HCT116 (cell line): ENCODE data around the gene AGK.

Experiments
- ATF3 ChIP-seq: IDR thresholded peaks from 2 replicates; pipeline ENCODE4 v1.6.1; 2012
- CEBPB ChIP-seq: IDR thresholded peaks from 2 replicates; pipeline ENCODE4 v1.6.1; 2012; ENCODE audit warnings: low read depth
- CTCF ChIP-seq, 3 experiments: fragments of 200-600 bp in 1 of 3; sonication (generic) in 1 of 3; IDR thresholded peaks in 2 of 3; conservative IDR thresholded peaks in 1 of 3; 2 replicates each; pipeline ENCODE4 v1.5.1; 2012 to 2017; ENCODE audit warnings: low read depth in 2 of 3, low read length in 2 of 3, antibody characterized with exemption in 1 of 3, borderline replicate concordance in 1 of 3, control low read depth in 1 of 3, mild to moderate bottlenecking in 1 of 3, mixed read lengths in 1 of 3, mixed run types in 1 of 3, moderate library complexity in 1 of 3; ENCODE audit not compliant: insufficient read depth in 1 of 3
- ELF1 ChIP-seq: IDR thresholded peaks from 2 replicates; pipeline ENCODE4 v1.6.1; 2012; ENCODE audit warnings: low read depth, borderline replicate concordance
- EZH2 ChIP-seq: fragments of 200-600 bp; sonication (generic); IDR thresholded peaks from 2 replicates; pipeline ENCODE4 v1.6.1; 2017; ENCODE audit warnings: antibody characterized with exemption, mixed run types
- EZH2phosphoT487 ChIP-seq: fragments of 200-600 bp; IDR thresholded peaks from 2 replicates; pipeline ENCODE4 v1.6.1; 2018; ENCODE audit warnings: antibody characterized with exemption, borderline replicate concordance
- POLR2A ChIP-seq: IDR thresholded peaks from 2 replicates; pipeline ENCODE4 v1.7.0; 2011; ENCODE audit warnings: borderline replicate concordance; ENCODE audit not compliant: insufficient read depth, insufficient read length; ENCODE audit errors: extremely low read depth
- REST ChIP-seq: IDR thresholded peaks from 2 replicates; pipeline ENCODE4 v1.6.1; 2012; ENCODE audit warnings: low read depth
- SRF ChIP-seq: IDR thresholded peaks from 2 replicates; pipeline ENCODE4 v1.6.1; 2012; ENCODE audit warnings: low read depth
- TCF7L2 ChIP-seq: IDR thresholded peaks from 2 replicates; pipeline ENCODE4 v1.7.0; 2011; ENCODE audit warnings: borderline replicate concordance, inconsistent platforms; ENCODE audit not compliant: insufficient read depth, insufficient read length; ENCODE audit errors: extremely low read depth
- ZBTB33 ChIP-seq: IDR thresholded peaks from 2 replicates; pipeline ENCODE4 v1.6.1; 2011; ENCODE audit warnings: mild to moderate bottlenecking, low read length, moderate library complexity; ENCODE audit not compliant: insufficient replicate concordance; ENCODE audit errors: extremely low read depth
- ZNF274 ChIP-seq: fragments of 200-500 bp; sonication (Bioruptor generic); IDR thresholded peaks from 2 replicates; pipeline ENCODE4 v1.6.1; 2014; ENCODE audit warnings: mild to moderate bottlenecking, low read depth, low read length, inconsistent platforms

GRCh38 chr7:141597966-141598365, 46.8 kb downstream of the AGK start:
- TF ChIP-seq SRF (no peak), CTCF (IDR thresholded peaks at IDR 0.05 in 2 of 3, conservative IDR thresholded peaks at IDR 0.05 in 1 of 3; ENCODE audit: borderline replicate concordance in 1 of 3, insufficient read depth in 1 of 3, low read depth in 2 of 3, low read length in 2 of 3) (no peak), POLR2A (no peak), ZBTB33 (no peak), CEBPB (no peak), TCF7L2 (no peak), EZH2phosphoT487 (no peak), ELF1 (no peak), EZH2 (no peak), REST (no peak), ZNF274 (no peak), ATF3 (no peak)
